GM21526 (cell line): ENCODE results near the gene DHFR2.
"Not testable (repeated sequence)": the region's sequence is repeated elsewhere in the genome, so short reads cannot be mapped to it uniquely, and the experiment has no call there.

Source experiments
- ATAC-seq: cut with Tn5 transposase; IDR thresholded peaks from one replicate; pipeline ENCODE4 v1.9.1; 2021; ENCODE audit warnings: moderate library complexity; ENCODE audit not compliant: unreplicated experiment, low FRiP score

Gene DHFR2

DNA sequence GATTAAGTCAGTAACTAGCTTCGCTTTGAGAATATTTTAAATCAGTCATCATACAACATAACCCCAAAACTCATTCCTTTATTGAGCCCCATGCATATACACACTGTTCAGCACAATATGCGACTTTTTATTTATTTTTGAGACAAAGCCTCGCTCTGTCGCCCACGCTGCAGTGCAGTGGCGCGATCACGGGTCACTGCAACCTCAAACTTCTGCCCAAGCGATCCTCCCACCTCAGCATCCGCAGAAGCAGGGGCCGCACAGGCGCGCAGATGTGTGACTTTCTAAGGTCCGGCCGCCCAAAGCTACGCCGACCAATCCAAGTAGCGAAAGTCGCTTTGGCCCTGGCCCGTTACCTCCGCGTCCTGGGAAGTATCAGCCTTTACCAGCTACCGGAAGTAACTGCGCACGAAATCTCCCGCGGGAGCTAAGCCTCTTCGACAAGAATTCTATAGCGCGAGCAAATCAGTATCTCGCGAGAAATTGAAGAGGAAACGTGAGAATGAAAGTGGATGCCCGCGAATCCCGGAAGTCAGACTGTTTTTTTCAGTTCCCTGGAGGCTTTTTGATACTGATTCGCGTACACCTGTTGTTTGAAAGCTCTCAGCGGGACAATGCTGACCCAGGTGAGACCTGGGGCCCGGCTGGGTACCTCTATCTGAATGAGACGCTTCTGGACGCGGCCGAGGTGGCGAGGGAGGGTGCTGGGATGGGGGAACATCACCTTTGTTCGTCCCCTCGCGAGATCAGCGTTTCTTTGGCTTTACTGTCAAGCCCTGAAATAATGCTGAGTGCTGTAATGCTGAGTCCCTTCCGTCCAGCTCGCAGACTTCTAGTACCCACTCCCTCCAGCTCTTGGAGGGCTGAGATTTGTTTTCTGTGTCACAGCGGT is at the start of gene DHFR2, which contains the start of gene NSUN3:
DHFR2 (minus strand) TSS at position 404 of the 892 bp plus-strand sequence. CDS start 1,405 bp downstream, outside the sequence.
NSUN3 (plus strand) TSS at position 549 of the 892 bp plus-strand sequence; CDS start at position 615, 66 bp downstream.
- ATAC-seq: peak; percentile 93

- no peak for ATAC-seq
Measured at GRCh38 chr3:94110854-94111253, 48.1 kb upstream of the DHFR2 start.

GRCh38 chr3:94110232-94110631 is 47.5 kb upstream of the DHFR2 start:
- ATAC-seq: not testable (repeated sequence)

DNA sequence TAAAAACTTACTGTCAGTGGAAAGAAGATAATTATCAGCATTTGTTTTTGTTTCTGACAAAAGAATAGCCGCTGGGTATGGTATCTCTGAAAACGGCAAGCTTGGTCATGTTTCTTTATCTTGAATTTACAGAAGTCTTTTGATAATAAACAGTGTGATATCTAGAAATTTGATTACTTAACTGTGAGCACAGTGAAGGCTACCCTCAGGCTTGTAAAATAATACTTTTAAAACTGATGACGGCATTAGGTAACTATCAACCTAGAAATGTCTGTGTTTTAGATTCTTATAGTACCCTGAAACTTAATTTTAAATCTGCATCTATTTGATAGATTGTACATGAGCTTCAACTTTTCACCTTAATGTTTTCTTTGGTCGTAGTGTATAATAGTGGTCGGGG is 43.6 kb upstream of the DHFR2 start:
- no peak for ATAC-seq

GRCh38 chr3:94101860-94102259 is 39.1 kb upstream of the DHFR2 start:
- ATAC-seq: no peak

DNA sequence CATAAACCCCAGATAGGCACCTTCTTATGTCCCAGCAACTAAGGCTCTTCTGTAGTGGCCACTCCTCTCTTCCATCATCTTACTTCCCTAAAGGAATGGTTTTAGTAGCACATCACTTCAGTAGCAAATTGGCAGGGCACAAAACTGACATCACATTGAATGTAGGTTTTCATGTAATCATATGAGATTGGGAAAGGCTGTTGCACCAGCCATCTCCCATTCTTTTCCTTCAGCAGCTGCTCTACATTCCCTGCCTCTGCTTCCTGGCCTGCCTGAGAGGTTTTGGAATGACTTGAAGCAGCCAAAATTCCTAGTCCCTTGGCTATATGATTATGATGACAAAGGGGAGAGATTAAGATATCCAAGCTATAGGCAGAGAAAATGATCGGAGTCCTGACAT is 36.6 kb upstream of the DHFR2 start:
- ATAC-seq: no peak

- ATAC-seq: no peak
Measured at GRCh38 chr3:94098452-94098851, 35.7 kb upstream of the DHFR2 start.

DNA sequence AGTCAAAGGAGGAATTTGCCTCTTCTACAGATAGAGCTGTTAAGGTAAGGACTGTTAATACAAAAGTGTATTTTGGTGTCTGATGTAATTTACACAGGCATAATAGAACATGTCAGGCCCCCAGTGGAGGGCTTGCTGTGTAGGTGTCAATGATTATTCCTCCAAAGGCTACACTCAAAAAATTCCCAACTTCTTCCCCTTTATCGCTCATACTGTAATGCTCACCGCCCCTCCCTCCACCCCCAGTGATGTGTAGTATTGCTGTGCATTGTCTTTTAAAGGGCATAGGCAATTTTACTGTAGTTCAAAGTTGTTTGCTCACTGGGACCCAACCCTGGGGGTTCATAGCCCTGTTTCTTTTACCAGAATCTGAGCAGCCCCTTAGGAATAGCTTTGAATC is 32.4 kb upstream of the DHFR2 start:
- no peak for ATAC-seq

DNA sequence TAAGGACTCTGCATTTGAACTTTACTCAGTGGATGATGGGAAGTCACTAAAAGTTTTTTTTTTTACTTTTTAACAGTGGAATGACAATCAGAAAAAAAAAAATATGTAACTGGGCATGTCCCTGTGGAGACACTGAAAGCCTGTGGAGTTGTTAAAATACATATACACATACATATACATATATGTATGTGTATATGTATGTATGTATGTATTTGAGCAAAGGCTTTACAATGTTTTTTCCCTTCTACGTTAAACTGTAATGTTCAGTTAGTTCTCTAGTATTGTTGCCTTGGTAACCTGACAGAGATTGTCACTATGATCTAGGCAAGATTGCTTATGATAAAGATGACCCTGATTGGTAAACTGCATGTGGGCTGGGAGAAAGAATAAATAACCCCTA is 30.4 kb upstream of the DHFR2 start:
- no peak for ATAC-seq

- no peak for ATAC-seq
Measured at GRCh38 chr3:94092086-94092485, 29.4 kb upstream of the DHFR2 start.

GRCh38 chr3:94089126-94089525 is 26.4 kb upstream of the DHFR2 start:
- no peak for ATAC-seq

- peak; percentile 72 for ATAC-seq
Measured at GRCh38 chr3:94083261-94083660, 20.5 kb upstream of the DHFR2 start.

DNA sequence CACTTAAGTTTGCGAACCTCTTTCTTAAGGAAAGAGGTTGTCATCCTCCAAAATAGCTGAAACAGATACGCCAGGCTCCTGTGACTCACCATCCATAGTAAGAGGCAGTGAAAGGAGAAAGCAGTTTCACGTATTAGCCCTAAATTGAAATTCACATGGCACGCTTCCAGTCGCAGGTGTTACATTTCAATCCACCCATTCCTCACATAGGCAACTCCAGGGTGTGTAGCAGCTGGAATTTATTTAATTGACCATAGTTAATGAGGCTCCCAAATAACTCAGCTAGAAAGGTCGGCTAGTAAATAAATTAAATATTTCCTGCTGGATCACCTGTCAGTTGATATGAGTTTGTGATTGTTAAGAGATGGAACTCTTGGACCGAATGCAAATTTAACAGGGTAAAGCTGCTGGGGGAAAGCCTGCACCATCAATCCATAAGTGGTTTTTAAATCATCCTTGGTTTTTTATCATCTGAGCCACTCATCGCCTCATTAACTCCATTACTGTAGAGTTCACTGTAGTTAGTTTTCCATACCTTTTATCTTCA is 19.7 kb upstream of the DHFR2 start:
- no peak for ATAC-seq

- ATAC-seq: no peak
Measured at GRCh38 chr3:94081884-94082283, 19.2 kb upstream of the DHFR2 start.

- ATAC-seq: not testable (repeated sequence)
Measured at GRCh38 chr3:94080552-94080951, 17.8 kb upstream of the DHFR2 start.

- ATAC-seq: no peak
Measured at GRCh38 chr3:94076055-94076454, 13.3 kb upstream of the DHFR2 start.

DNA sequence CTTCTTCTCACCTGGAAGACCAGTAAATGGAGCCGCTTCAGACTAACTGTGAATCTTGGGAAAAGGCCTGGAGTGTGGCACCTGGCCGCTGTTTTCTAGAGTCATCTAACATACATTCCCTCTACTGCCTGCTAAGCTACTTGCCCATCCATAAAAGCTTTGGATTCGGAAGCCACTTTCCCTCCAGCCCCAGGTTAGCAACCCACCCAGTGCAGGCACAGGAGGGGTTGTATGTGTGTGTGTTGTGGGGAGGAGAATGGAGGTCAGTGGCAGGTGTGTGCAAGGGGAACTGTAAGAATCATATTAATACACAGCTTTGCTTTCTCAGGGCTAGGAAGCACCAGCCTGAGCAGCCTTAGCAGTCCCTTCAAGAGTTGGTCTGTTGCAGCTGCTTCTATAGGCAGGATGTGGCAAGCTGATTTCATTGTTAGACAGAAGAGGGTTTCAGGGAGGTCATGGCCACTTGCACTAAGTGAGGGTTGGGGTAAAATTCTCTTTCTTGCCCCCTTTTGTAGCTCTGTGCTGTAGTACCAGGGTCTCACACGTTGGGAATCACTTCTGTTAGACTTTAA is 9.1 kb upstream of the DHFR2 start:
- ATAC-seq: peak; percentile 55

GRCh38 chr3:94070341-94070911 is 7.7 kb upstream of the DHFR2 start:
- peak; percentile 51 for ATAC-seq

GRCh38 chr3:94069194-94069813 is 6.6 kb upstream of the DHFR2 start:
- ATAC-seq: no peak
